HPDE6-E6E7 (cell line): ENCODE results near the gene CHPT1.
"Not testable (repeated sequence)": the region's sequence is repeated elsewhere in the genome, so short reads cannot be mapped to it uniquely, and the experiment has no call there.

Experiments
- DNase-seq: peaks from one replicate; pipeline ENCODE4 v3.0.0; 2011; ENCODE audit warnings: missing footprints; ENCODE audit errors: extremely low spot score

Gene CHPT1

GRCh38 chr12:101720118-101720517 lies 22.7 kb downstream of the CHPT1 start:
- no peak for DNase-seq

- DNase-seq: no peak
Observed at GRCh38 chr12:101722392-101722791, 25.0 kb downstream of the CHPT1 start.

GRCh38 chr12:101727098-101727497 lies 29.7 kb downstream of the CHPT1 start:
- no peak for DNase-seq

- no peak for DNase-seq
Observed at GRCh38 chr12:101729842-101730241, 32.4 kb downstream of the CHPT1 start.

GRCh38 chr12:101732318-101732717 lies 34.9 kb downstream of the CHPT1 start:
- no peak for DNase-seq

GRCh38 chr12:101733166-101733565 lies 35.7 kb downstream of the CHPT1 start:
- no peak for DNase-seq

- DNase-seq: not testable (repeated sequence)
Observed at GRCh38 chr12:101734482-101734881, 37.0 kb downstream of the CHPT1 start.

GRCh38 chr12:101737476-101737875 lies 40.0 kb downstream of the CHPT1 start:
- no peak for DNase-seq

- DNase-seq: no peak
Observed at GRCh38 chr12:101738920-101739665, 41.7 kb downstream of the CHPT1 start, which contains the start of gene SYCP3. TSS of gene SYCP3 (minus strand) at chr12:101739462. CDS start at chr12:101737935, 1,527 bp downstream.

GRCh38 chr12:101740566-101740965 lies 43.1 kb downstream of the CHPT1 start:
- no peak for DNase-seq

- no peak for DNase-seq
Observed at GRCh38 chr12:101740980-101741379, 43.5 kb downstream of the CHPT1 start.

GRCh38 chr12:101743242-101743641 lies 45.8 kb downstream of the CHPT1 start:
- DNase-seq: no peak

GRCh38 chr12:101743724-101744472 lies 46.5 kb downstream of the CHPT1 start:
- no peak for DNase-seq

- DNase-seq: no peak
Observed at GRCh38 chr12:101745481-101745880, 48.0 kb downstream of the CHPT1 start.

GRCh38 chr12:101746196-101746595 lies 48.8 kb downstream of the CHPT1 start:
- DNase-seq: no peak

GRCh38 chr12:101746661-101747060 lies 49.2 kb downstream of the CHPT1 start:
- DNase-seq: no peak

- no peak for DNase-seq
Observed at GRCh38 chr12:101747697-101748096, 50.3 kb downstream of the CHPT1 start.

GRCh38 chr12:101748907-101749306 lies 51.5 kb downstream of the CHPT1 start:
- DNase-seq: no peak

GRCh38 chr12:101749657-101750056 lies 52.2 kb downstream of the CHPT1 start:
- no peak for DNase-seq

GRCh38 chr12:101750152-101750551 lies 52.7 kb downstream of the CHPT1 start:
- DNase-seq: no peak

- DNase-seq: peak; percentile 27
Observed at GRCh38 chr12:101759396-101760047, 62.1 kb downstream of the CHPT1 start.

- no peak for DNase-seq
Observed at GRCh38 chr12:101761350-101761749, 63.9 kb downstream of the CHPT1 start.

GRCh38 chr12:101761781-101762180 lies 64.3 kb downstream of the CHPT1 start:
- DNase-seq: no peak
